CD4-positive, alpha-beta T cell treated with Interleukin-17A for 4 hours (primary cell): ENCODE data around the gene COQ8A.

Experiments
- DNase-seq: peaks from one replicate; pipeline ENCODE4 v3.0.0-alpha.2; 2020; ENCODE audit warnings: mixed read lengths

Gene COQ8A

DNA sequence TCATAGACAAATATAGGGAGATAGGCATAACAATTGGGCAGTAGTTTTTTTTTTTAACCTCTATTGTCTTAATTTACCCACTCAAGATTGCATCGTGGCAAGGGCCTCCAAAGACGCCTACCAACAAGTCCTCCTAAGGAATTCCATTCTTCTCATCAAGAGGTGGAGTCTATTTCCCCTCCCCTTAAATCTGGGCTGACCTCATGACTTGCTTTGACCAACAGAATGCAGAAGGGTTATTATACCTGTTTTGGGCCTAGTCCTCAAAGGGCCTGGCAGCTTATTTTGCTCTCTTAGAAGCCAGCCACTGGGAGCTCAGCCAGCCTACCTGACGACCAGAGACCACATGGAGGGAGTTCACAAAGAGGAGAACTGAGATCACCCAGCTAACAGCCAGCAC is 92.3 kb downstream of the COQ8A start:
- DNase-seq = no peak

DNA sequence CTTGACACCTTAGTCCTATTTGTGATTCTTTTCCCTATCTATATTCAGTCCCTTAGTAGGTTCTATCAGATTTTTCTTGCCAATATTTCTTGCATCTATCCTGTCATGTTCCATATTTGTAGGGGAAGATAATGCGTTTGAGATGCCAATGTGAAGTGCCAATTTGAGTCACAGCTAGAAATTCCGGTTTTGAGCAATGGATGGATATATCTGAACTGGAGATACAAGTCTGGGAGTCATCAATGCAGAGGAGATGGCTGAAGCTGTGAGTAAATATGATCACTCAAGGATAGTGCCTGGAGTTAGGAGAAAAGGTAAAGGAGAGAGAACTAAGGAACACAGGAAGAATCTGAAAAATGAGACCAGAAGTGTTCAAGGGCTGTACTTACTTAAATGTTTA is 93.8 kb downstream of the COQ8A start:
- no peak for DNase-seq

DNA sequence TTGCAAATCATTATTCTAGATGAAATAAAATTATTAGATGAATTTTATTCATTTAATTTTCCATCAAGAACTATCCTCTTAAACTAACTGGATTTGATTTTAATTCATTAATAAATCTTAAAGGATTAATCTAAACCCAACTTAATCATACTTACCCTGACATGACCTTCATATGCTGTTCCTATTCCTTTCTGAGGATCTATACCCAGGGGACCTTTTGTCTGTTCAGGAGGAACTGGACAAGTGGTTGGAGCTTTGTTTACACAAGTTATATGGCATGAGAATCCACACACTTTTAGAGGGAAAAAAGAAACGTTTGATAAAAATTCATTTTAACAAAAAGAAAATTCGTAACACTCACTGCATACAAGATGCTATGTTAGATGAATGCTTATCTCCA is 95.2 kb downstream of the COQ8A start:
- DNase-seq = no peak

DNA sequence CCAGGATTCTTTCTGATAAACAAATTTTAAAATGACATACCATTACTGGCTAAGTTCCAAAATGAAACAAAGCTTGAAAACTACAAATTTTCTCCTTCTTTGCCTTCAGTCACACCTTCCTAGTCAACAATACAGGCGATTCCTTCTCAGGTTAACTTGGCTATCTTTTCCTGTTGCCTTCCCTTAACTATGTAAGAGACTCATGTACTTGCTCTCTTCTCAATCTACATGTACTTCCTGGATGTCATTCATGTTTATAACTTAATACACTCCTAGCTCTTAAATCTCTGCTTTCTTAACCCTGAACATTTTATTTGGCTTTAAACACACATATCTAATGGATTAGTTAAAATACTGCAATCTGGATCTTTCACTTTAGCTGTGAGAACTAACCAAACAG is 97.0 kb downstream of the COQ8A start:
- DNase-seq = no peak
